NCI-H748 (cell line): ENCODE results near the gene TRIM61.
"Not testable (repeated sequence)": the region's sequence is repeated elsewhere in the genome, so short reads cannot be mapped to it uniquely, and the experiment has no call there.

Experiments
- DNase-seq: peaks from one replicate; lab custom pipeline; 2025; ENCODE audit not compliant: unreplicated experiment; lab: John Stamatoyannopoulos, UW

Gene TRIM61

DNA sequence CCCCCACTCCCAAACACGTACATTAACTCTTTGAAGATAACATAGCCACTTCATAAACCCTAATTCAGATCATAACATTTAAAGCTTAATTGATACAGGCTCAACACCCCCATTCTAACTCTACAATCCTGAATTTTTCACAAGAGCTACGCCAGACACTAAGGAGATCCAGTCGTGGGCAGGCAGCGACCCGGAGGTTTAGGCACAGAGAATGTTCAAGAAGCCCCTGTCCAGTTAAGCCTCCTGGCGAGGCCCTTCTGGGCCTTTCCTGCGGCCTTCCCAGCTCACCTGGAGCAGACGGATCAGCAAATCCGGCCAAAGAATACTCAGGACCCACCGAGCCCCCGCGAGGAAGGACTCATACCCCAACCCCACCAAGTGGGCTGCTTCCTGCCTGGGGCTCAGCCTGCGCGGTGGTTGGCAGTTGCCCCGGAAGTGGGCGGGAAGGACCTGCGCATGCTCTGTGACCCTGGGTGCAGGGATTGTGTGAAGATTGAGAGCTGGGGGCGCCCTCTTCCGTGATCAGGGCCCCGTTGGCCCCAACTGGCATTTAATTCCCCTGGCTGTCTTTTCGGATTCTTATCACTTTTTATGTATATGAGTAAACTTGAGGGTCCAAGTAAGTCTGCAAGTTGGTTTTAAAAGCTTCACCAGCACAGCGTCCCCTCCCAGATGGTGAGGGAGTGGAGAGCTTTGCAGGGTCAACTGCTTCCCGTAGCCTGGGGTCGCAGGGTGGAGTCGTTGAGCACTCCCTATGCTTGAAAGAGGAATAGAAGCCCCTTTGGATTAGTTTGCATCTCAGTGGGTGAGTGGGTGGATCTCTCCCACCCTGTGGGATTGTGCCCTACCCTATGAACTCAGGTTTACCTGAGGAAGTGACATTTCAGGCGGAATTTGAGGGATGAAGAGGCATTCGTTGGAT lies at the start of gene TRIM61:
TSS of gene TRIM61 (minus strand) at position 415 of the 922 bp plus-strand sequence. CDS start 7,655 bp downstream, outside the sequence.
- DNase-seq = no peak

DNA sequence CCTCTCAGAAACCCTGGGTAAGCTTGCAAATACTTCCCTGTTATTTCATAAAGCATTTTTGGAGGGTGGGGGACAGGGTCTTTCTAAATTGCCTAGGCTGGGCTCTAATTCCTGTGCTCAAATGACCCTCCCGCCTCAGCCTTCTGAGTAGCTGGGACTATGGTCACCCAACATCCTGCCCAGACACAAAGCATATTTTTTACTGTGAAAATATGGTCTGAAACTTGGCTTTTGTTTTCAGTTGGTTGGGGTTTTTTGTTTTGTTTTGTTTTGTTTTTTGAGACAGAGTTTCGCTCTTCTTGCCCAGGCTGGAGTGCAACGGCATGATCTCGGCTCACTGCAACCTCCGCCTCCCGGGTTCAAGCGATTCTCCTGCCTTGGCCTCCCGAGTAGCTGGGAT lies 48.3 kb upstream of the TRIM61 start:
- not testable (repeated sequence) for DNase-seq

DNA sequence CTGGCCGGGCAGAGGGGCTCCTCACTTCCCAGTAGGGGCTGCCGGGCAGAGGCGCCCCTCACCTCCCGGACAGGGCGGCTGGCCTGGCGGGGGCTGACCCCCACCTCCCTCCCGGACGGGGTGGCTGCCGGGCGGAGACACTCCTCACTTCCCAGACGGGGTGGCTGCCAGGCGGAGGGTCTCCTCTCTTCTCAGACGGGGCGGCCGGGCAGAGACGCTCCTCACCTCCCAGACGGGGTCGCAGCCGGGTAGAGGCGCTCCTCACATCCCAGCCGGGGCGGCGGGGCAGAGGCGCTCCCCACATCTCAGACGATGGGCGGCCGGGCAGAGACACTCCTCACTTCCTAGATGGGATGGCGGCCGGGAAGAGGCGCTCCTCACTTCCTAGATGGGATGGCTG lies 42.5 kb upstream of the TRIM61 start:
- not testable (repeated sequence) for DNase-seq

DNA sequence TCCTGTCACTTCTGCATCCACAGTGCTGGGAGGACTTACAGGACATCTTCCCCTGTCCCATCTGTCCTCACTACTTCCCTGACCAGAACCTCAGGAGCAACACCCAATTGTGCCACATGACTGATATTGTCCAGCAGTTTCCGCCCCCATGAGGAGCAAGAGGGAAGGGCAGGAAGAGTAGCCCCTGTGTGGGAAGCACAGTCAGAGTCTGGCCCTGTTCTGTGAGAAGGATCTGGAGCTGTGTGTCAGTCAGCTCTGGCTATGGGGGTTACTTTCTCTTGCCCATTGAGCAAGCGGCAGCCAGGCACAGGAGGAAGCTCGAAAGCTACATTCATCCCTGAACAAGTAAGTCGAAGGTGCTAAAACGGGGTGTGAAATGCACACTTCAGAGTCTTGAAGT lies 39.5 kb upstream of the TRIM61 start:
- DNase-seq = peak; percentile 22

DNA sequence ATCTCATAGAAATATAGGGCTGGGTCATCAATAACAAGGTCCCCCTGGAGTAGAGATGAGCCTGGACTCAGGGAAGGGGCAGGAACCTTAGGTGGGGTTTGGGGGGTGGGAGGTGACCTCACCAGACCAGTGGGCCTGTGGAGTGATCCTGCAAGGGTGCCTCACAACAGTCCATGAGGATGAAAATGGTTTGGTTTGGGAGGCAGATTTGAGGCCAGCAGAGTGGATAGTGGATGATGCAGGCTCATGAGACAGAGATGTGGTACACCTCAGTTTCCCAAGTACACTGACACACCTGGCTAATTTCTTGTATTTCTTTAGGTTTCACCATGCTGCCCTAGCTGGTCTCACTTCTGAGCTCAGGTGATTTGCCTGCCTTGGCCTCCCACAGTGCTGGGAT lies 36.2 kb upstream of the TRIM61 start:
- DNase-seq = no peak

DNA sequence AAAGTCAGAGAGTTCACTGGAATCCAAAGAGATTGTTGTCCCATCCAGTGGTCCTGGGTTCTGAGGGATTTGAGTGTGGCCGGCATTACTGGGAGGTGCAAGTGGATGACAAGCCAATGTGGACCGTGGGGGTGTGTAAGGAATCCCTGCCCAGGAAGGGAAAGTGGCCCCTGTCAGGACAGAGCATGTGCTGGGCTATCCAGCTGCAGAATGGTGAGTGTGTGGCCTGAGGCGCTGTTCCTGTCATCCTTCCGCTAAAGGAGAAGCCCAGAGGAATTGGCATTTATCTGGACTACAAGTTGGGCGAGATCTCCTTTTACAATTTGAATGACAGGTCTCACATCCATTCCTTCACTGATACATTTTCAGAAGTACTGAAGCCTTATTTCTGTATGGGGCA lies 33.9 kb upstream of the TRIM61 start:
- no peak for DNase-seq

DNA sequence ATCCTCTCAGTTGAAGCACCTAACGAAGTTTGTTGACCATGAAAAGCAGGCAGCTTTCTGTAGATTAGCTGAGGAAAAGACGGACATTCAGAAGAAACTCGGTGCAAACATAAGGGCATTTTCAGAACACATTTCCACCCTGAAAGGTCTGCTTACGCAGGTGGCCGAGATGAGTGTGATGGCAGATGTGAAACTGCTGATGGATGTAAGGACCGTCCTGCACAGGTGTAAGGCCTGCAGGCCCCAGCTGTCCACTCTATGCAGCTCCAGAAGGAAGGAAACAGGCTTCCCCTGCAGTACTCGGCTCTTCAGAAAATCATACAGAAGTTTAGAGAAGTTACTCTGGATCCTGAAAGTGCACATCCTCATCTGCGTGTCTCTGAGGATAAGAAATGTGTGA lies 33.5 kb upstream of the TRIM61 start:
- no peak for DNase-seq

DNA sequence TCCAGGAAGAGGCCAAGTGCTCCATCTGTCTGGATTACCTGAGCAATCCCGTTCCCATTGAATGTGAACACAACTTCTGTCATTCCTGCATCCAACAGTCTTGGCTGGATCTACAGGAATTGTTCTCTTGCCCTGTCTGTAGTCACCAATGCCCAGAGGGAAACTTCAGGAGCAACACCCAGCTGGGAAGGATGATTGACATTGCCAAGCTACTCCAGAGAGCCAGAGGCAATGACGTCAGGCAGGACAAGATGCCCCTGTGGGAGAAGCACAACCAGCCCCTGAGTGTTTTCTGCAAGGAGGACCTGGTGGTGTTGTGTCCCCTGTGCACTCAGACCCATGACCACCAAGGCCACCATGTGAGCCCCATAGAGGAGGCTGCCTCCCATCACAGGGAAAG lies 33.0 kb upstream of the TRIM61 start:
- no peak for DNase-seq

DNA sequence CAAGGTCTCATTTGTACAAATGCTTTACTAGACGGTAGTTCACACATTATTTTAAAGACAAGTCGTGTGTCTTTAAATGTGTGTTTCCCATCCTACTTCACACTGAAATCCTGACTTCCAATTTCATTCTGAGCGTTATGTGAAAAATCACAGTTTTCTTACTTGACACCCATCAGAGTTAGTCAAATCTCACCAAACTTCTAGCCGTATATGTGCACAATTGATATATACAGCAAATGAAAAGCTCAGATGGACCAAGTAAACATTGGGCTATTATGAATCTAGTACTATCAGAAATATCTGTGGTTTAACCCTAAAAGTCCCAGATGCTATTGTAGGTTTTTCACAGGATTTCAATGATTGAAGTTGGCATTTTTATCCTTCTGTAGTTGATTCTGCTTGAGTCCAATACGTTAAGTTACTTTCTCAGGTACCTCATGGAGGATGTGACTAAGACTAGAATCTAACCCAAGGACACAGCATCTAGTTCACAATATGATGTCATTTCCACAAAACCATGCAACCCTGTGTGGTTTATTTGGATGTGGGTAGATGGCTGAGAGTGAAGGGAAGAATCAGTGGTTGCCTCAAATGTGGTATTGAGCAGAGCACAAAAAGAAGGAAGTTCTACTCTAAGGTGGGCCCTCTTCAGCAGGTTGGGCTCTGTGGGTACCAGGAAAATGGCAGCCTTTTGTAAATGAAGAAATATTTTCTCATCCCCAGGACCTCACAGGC lies 32.2 kb upstream of the TRIM61 start:
- DNase-seq = no peak

DNA sequence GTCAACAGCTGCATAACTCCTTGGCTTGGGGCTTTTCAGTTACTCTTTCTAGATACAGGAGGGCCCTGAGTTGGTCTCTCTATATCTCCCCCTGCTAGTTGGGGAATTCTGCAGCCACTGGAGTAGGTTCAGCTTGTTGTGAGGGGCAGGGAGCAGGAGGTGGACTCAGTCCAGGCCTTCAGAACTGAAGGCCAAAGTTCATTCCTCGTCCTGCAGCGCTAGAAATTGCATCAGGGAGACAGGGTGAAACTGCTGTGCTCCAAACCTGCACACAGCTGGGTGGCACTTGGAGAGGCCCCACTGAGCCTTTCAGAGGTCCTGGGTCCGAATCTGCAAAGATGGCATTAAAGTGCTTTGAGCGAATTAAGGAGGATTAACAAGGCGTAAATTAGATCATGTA lies 29.4 kb upstream of the TRIM61 start:
- DNase-seq = no peak

DNA sequence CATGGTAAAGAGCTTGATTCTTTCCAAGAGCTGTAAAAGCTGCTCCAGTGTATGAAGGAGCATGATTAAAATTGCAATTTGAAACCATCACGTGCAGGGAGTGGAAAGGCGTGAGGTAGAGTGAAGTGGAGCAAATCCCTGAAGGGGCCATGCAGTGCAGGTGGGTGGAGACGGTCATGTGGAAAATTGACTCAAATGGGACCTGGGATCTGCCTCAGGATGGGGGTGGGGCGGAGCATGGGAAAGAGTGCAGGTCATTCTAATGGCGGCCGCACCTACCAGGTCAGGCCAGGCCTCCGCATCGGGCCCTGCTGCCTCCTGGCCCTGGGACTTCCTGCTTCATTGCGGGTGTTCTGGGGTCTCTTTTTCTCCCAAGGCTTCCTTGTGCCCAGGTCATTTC lies 29.0 kb upstream of the TRIM61 start:
- no peak for DNase-seq

DNA sequence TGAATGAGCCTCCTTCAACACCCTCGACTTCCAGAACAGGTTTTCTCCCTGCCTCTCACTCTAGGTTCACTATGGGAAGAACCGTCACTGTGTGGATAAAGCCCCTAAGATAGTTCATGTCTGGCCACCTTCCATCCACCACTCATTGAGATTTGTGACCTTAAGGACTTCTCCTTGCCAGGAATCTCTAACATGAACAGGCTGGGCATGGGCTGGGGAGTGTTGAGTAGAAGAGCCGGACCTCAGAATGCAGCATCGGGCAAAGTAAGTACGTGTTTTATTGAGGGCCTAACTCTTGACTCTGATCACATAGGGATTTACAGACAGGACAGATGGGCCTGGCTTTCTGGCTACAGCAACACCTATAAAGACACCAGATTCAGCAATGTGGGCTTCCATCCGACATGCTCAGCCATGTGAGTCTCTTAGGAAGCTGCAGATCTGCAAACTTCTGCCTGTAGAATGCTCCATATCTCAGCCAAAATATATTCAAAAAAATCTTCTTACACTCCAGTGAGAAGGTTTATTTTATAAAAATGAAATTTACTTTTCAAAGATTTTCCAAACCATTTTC lies 28.0 kb upstream of the TRIM61 start:
- no peak for DNase-seq

DNA sequence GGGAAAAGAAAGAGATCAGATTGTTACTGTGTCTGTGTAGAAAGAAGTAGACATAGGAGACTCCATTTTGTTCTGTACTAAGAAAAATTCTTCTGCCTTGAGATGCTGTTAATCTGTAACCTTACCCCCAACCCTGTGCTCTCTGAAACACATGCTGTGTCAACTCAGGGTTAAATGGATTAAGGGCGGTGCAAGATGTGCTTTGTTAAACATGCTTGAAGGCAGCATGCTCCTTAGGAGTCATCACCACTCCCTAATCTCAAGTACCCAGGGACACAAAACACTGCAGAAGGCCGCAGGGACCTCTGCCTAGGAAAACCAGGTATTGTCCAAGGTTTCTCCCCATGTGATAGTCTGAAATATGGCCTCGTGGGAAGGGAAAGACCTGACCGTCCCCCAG lies 24.5 kb upstream of the TRIM61 start:
- not testable (repeated sequence) for DNase-seq

DNA sequence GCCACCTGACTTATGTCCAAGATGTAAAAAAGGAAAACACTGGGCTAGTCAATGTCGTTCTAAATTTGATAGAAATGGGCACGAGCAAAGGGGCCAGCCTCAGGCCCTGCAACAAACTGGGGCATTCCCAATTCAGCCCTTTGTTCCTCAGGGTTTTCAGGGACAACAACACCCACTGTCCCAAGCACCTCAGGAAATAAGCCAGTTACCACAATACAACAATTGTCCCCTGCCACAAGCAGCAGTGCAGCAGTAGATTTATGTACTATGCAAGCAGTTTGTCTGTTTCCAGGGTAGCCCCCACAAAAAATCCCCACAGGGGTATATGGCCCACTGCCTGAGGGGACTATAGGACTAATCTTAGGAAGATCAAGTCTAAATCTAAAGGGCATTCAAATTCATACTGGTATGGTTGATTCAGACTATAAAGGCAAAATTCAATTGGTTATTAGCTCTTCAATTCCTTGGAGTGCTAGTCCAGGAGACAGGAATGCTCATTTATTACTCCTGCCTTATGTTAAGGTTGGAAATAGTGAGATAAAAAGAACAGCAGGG lies 21.1 kb upstream of the TRIM61 start:
- DNase-seq = not testable (repeated sequence)

DNA sequence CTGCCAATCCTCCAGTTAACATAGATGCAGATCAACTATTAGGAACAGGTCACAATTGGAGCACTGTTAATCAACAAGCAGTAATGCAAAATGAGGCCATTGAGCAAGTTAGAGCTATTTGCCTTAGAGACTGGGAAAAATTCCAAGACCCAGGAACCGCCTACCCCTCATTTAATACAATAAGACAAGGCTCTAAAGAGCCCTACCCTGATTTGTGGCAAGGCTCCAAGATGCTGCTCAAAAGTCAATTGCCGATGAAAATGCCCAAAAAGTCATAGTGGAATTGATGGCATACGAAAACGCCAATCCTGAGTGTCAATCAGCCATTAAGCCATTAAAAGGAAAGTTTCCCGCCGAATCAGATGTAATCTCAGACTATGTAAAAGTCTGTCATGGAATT lies 20.5 kb upstream of the TRIM61 start:
- no peak for DNase-seq

DNA sequence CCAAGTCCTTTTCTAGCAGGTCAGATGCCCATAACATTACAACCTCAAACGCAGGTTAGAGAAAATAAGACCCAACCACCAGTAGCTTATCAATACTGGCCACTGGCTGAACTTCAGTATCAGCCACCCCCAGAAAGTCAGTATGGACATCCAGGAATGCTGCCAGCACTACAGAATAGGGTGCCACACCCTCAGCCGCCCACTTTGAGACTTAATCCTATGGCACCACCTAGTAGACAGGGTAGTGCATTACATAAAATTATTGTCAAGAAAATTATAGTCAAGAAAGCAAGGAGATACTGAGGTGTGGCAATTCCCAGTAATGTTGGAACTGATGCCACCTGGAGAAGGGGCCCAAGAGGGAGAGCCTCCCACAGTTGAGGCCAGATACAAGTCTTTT lies 19.9 kb upstream of the TRIM61 start:
- peak; percentile 43 for DNase-seq

DNA sequence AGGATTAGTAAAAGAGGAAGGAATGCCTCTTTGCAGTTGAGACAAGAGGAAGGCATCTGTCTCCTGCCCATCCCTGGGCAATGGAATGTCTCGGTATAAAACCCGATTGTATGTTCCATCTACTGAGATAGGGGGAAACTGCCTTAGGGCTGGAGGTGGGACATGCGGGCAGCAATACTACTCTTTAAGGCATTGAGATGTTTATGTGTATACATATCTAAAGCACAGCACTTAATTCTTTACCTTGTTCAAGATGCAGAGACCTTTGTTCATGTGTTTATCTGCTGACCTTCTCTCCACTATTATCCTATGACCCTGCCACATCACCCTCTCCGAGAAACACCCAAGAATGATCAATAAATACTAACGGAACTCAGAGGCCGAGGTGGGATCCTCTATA lies 18.7 kb upstream of the TRIM61 start:
- DNase-seq = not testable (repeated sequence)

DNA sequence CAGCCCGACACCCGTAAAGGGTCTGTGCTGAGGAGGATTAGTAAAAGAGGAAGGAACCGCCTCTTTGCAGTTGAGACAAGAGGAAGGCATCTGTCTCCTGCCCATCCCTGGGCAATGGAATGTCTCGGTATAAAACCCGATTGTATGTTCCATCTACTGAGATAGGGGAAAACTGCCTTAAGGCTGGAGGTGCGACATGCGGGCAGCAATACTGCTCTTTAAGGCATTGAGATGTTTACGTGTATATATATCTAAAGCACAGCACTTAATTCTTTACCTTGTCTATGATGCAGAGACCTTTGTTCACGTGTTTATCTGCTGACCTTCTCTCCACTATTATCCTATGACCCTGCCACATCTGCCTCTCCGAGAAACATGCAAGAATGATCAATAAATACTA lies 13.3 kb upstream of the TRIM61 start:
- not testable (repeated sequence) for DNase-seq

DNA sequence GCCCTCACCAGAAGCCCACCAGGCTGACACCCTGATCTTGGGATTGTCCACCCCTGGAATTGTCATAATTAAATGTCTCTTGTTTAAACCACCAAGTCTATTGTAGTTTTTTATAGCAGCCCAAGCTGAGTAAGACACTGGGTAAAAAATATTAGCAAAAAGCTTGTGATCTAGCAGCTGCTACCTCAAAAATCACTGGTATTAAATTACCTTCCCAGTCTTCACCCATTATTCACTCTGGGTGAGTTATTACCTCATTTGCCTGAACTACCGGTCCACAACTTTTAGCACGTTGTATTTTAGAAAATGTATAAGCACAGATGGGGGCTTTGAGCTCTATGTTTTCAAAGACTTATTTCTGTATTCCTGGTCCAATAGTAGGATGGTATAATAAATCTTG lies 12.0 kb upstream of the TRIM61 start:
- DNase-seq = no peak

DNA sequence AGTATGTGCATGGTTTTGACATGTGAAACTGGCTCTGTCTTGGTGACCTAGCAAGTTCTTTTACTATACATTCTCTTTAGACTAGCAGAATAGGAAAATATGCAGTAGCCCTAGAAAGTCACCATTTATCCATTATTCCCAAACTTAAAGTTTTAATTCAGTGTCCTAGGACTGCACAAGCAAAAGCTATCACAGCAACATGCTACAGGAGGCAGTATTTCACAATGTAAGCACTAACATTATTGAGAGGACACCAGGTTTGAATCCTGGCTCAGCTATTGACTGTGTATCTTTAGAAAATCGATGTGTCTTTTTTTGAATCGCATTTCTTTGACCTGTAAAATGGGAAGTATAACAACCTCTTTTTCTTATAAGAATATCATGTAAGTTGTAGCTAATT lies 5.5 kb downstream of the TRIM61 start:
- not testable (repeated sequence) for DNase-seq

DNA sequence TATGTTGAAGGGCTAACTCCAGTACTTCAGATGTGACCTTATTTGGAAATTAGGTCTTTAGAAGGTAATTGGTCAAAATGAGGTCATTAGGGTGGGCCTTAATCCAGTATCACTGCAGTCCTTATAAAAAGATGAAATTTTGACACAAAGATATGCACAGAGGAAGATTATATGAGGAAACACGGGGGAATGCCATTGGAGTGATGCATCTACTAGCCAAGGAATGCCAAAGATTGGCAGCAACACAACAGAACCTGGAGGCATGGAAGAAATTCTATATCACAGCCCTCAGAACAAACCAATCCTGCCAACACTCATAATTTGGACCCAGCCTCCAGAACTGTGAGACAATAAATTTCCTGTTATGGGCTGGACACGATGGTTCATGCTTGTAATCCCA lies 17.6 kb downstream of the TRIM61 start:
- DNase-seq = no peak

DNA sequence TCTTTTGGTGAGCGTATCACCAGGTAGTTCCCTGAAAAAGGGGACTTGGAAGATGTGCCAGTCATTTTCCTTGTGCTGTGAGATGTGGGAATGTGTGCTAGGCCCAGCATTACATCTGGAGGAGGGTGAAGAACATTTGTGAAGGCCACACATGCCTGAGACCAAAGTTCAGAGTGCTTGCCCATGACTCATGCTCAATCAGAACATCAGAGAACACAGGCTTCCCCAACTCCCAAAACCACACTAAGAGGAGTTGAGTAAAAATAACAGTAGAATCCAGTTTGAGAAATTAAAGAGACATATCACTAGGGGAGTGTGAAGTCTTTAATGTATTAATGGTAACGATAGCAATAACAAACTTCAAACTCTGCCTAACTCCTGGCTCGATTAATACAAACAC lies 18.0 kb downstream of the TRIM61 start:
- not testable (repeated sequence) for DNase-seq
